Skin epidermis (tissue), 12 donors: ENCODE data around the gene GIMAP6.
"Not testable (repeated sequence)": the region's sequence is repeated elsewhere in the genome, so short reads cannot be mapped to it uniquely, and the experiment has no call there.

Experiments
- H3K27ac ChIP-seq, 21 experiments: fragments of 200-600 bp; sonication (generic) in 11 of 21; one replicate each; pipeline ENCODE4 v1.5.0; 2020; ENCODE audit warnings: mild to moderate bottlenecking in 3 of 21, inconsistent platforms in 2 of 21, moderate library complexity in 2 of 21
- H3K4me3 ChIP-seq, 7 experiments: fragments of 200-600 bp; sonication (generic) in 2 of 7; one replicate each; pipeline ENCODE4 v1.5.0; 2020; ENCODE audit warnings: inconsistent platforms in 2 of 7, mild to moderate bottlenecking in 2 of 7, moderate library complexity in 1 of 7

The GIMAP6 gene

GRCh38 chr7:150594805-150595204 lies 37.4 kb downstream of the GIMAP6 start:
- Histone ChIP-seq H3K4me3 (no peak overlapping the region), H3K27ac (peak overlapping the region in 1 of 21 experiments; percentile 16)

- Histone ChIP-seq H3K27ac (peak overlapping the region in 12 of 21 experiments; percentile 9 to 83 (median 62)), H3K4me3 (no peak overlapping the region)
Measured at GRCh38 chr7:150587551-150587950, 44.6 kb downstream of the GIMAP6 start.

GRCh38 chr7:150586785-150587152 lies 45.4 kb downstream of the GIMAP6 start:
- H3K4me3 ChIP-seq = no peak overlapping the region
- peak overlapping the region in 15 of 21 experiments; percentile 9 to 83 (median 47) for H3K27ac ChIP-seq

GRCh38 chr7:150586068-150586784 lies 46.0 kb downstream of the GIMAP6 start:
- Histone ChIP-seq H3K27ac (peak overlapping the region in 11 of 21 experiments; percentile 18 to 77 (median 47)), H3K4me3 (no peak overlapping the region)

GRCh38 chr7:150585199-150585598 lies 47.0 kb downstream of the GIMAP6 start:
- peak overlapping the region in 10 of 21 experiments; percentile 14 to 77 (median 50) for H3K27ac ChIP-seq
- no peak overlapping the region for H3K4me3 ChIP-seq

GRCh38 chr7:150580638-150581394 lies 51.4 kb downstream of the GIMAP6 start:
- no peak overlapping the region for H3K4me3 ChIP-seq
- H3K27ac ChIP-seq = no peak overlapping the region

- H3K27ac ChIP-seq, H3K4me3 ChIP-seq: not testable (repeated sequence)
Measured at GRCh38 chr7:150579979-150580637, 52.1 kb downstream of the GIMAP6 start.
